ENCODE measurements around the gene SAP25. TPM values are rescaled to one million over a fixed set of nuclear protein-coding genes. Genes with fewer than 3 reads are reported as not detected.

SAP25 gene
- total RNA-seq, 2 donors from 2014 or later: 2.5 to 19.5 TPM

GRCh38 chr7:100595188-100595587 lies 21.5 kb upstream of the SAP25 start:
- Histone ChIP-seq H3K27me3 (replicated peaks; ENCODE audit: insufficient read depth) (no peaks in the 10 kb centered on the region), H3K4me1 (replicated peaks) (no peaks in the 10 kb centered on the region), H3K4me3 (no peak overlapping the region), H3K9me3 (no peaks in the 10 kb centered on the region), H3K27ac (no peak overlapping the region), H3K36me3 (no peaks in the 10 kb centered on the region)
- intact Hi-C loops (cut with DNase I): no loop called here
- no peak for DNase-seq (ENCODE audit: low spot score)
- TF ChIP-seq POLR2A (IDR thresholded peaks at IDR 0.05): no peak
- no peak for TF ChIP-seq CTCF (IDR thresholded peaks at IDR 0.05)
- no peak for TF ChIP-seq POLR2AphosphoS5 (IDR thresholded peaks at IDR 0.05)
- 95% methylated on average over 7 of the region's 7 CpGs for WGBS

GRCh38 chr7:100591596-100591995 lies 17.9 kb upstream of the SAP25 start:
- H3K9me3 ChIP-seq: no peaks in the 10 kb centered on the region
- no peak for DNase-seq (ENCODE audit: low spot score)
- H3K27ac ChIP-seq: no peak overlapping the region
- intact Hi-C loops (cut with DNase I): no loop called here
- 95% methylated on average over 17 of the region's 17 CpGs for WGBS
- TF ChIP-seq POLR2AphosphoS5 (IDR thresholded peaks at IDR 0.05) (no peak), POLR2A (IDR thresholded peaks at IDR 0.05) (no peak)
- H3K4me1 ChIP-seq (replicated peaks): no peaks in the 10 kb centered on the region
- H3K27me3 ChIP-seq (replicated peaks; ENCODE audit: insufficient read depth): no peaks in the 10 kb centered on the region
- H3K4me3 ChIP-seq: no peak overlapping the region
- no peaks in the 10 kb centered on the region for H3K36me3 ChIP-seq

GRCh38 chr7:100590077-100590737 lies 16.5 kb upstream of the SAP25 start:
- Histone ChIP-seq H3K9me3 (no peaks in the 10 kb centered on the region), H3K4me1 (replicated peaks) (no peaks in the 10 kb centered on the region), H3K4me3 (no peak overlapping the region), H3K27ac (peak overlapping the region in 1 of 2 donors; percentile 3), H3K27me3 (replicated peaks; ENCODE audit: insufficient read depth) (no peaks in the 10 kb centered on the region), H3K36me3 (no peaks in the 10 kb centered on the region)
- no peak for TF ChIP-seq POLR2A (IDR thresholded peaks at IDR 0.05)
- no peak for TF ChIP-seq CTCF (IDR thresholded peaks at IDR 0.05)
- TF ChIP-seq POLR2AphosphoS5 (IDR thresholded peaks at IDR 0.05): no peak
- DNase-seq (ENCODE audit: low spot score): no peak
- 17% methylated on average over 20 of the region's 20 CpGs for WGBS
- intact Hi-C loops (cut with DNase I): no loop called here

GRCh38 chr7:100589341-100589947 lies 15.7 kb upstream of the SAP25 start:
- 48% methylated on average over 7 of the region's 7 CpGs for WGBS
- H3K27ac ChIP-seq: peak overlapping the region in 1 of 2 donors; percentile 3
- TF ChIP-seq POLR2A (IDR thresholded peaks at IDR 0.05) (no peak), CTCF (IDR thresholded peaks at IDR 0.05) (no peak), POLR2AphosphoS5 (IDR thresholded peaks at IDR 0.05) (no peak)
- H3K27me3 ChIP-seq (replicated peaks; ENCODE audit: insufficient read depth): no peaks in the 10 kb centered on the region
- H3K4me1 ChIP-seq (replicated peaks): peaks cover 5% of the 10 kb centered on the region
- DNase-seq (ENCODE audit: low spot score): no peak
- no peaks in the 10 kb centered on the region for H3K36me3 ChIP-seq
- H3K4me3 ChIP-seq: no peak overlapping the region
- intact Hi-C loops (cut with DNase I): loop anchor here (5.0 kb wide), 1 partner anchor 103 kb away; the partner anchor contains the start of gene GIGYF1
- no peaks in the 10 kb centered on the region for H3K9me3 ChIP-seq

- Histone ChIP-seq H3K4me1 (replicated peaks) (peaks cover 15% of the 10 kb centered on the region), H3K9me3 (no peaks in the 10 kb centered on the region), H3K27me3 (replicated peaks; ENCODE audit: insufficient read depth) (no peaks in the 10 kb centered on the region), H3K4me3 (no peak overlapping the region), H3K36me3 (no peaks in the 10 kb centered on the region), H3K27ac (no peak overlapping the region)
- no peak for DNase-seq (ENCODE audit: low spot score)
- TF ChIP-seq POLR2A (IDR thresholded peaks at IDR 0.05) (no peak), CTCF (IDR thresholded peaks at IDR 0.05) (peak in 3 of 4 experiments; percentile 10 to 33 (median 20))
- intact Hi-C loops (cut with DNase I): loop anchor here (5.0 kb wide), 1 partner anchor 104 kb away; the partner anchor contains the start of gene GIGYF1
- WGBS: 50% methylated on average over 1 of the region's 1 CpG
Observed at GRCh38 chr7:100588438-100588837, 14.7 kb upstream of the SAP25 start.

Data from prostate gland (tissue), 2 donors.